ENCODE data around the gene PPP1R1A.

Gene PPP1R1A

GRCh38 chr12:54588110-54588889 is at the start of gene PPP1R1A:
Gene PPP1R1A (minus strand): TSS chr12:54588659. CDS start chr12:54588488, 171 bp downstream.
- no peak for DNase-seq (ENCODE audit: low spot score)

- DNase-seq (ENCODE audit: low spot score): no peak
Measured at GRCh38 chr12:54634795-54635194, 46.3 kb upstream of the PPP1R1A start, which contains the start of gene LACRT. Gene LACRT (minus strand): TSS chr12:54634895. CDS start chr12:54634841, 54 bp downstream.

GRCh38 chr12:54631988-54632728 is 43.7 kb upstream of the PPP1R1A start:
- DNase-seq (ENCODE audit: low spot score): no peak

- no peak for DNase-seq (ENCODE audit: low spot score)
Measured at GRCh38 chr12:54631551-54631950, 43.1 kb upstream of the PPP1R1A start.

GRCh38 chr12:54629925-54630324 is 41.5 kb upstream of the PPP1R1A start:
- no peak for DNase-seq (ENCODE audit: low spot score)

DNA sequence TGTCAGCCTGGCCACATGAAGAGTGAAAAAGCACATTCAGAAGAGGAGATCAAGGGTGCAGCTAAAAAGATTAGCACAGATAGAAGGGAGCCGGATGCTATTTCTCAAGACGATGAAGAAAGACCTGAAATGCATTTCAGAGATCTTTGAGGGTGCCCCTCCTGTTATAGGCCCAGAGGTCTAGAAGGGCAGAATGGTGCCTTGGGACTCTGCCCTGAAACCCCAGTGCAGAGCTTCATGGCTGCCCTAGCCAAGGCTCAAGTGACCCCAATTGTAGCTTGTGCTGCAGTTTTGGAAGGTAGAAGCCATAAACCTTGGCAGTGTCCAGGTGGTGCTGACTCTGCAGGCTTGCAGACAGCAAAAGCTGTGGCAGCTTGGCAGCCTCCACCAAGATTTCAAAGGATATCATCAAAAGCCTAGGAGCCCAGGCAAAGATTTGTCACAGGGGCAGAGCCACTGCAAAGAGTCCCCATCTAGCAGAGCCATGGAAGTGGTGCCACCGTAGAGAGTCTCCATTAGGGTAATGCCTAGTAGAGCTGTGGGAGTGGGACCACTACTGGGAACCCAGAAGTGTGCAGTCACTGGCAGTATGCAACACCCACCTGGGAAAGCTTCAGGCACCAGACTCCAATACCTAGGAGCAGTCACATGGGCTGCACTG is 39.9 kb upstream of the PPP1R1A start:
- no peak for DNase-seq (ENCODE audit: low spot score)

GRCh38 chr12:54627304-54627703 is 38.8 kb upstream of the PPP1R1A start:
- DNase-seq (ENCODE audit: low spot score): no peak

DNA sequence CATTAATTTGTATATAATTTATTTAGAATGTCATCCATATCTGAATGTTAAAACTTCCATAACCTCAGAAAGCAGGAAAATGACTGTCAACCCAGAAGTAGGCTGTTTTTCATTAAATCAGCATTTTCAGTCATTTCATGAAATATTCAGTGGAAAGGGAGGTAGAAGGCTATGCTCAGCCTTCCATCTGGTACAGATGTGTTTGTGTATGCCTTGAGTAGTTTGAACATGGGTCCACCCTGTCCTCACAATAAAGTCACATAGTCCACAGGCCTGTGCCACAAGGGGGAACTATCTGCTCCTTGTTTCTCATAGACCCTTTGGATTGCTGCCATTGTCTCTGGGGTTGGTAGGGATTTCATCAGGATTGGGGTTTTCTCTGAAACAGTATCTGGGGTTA is 37.1 kb upstream of the PPP1R1A start:
- no peak for DNase-seq (ENCODE audit: low spot score)

DNA sequence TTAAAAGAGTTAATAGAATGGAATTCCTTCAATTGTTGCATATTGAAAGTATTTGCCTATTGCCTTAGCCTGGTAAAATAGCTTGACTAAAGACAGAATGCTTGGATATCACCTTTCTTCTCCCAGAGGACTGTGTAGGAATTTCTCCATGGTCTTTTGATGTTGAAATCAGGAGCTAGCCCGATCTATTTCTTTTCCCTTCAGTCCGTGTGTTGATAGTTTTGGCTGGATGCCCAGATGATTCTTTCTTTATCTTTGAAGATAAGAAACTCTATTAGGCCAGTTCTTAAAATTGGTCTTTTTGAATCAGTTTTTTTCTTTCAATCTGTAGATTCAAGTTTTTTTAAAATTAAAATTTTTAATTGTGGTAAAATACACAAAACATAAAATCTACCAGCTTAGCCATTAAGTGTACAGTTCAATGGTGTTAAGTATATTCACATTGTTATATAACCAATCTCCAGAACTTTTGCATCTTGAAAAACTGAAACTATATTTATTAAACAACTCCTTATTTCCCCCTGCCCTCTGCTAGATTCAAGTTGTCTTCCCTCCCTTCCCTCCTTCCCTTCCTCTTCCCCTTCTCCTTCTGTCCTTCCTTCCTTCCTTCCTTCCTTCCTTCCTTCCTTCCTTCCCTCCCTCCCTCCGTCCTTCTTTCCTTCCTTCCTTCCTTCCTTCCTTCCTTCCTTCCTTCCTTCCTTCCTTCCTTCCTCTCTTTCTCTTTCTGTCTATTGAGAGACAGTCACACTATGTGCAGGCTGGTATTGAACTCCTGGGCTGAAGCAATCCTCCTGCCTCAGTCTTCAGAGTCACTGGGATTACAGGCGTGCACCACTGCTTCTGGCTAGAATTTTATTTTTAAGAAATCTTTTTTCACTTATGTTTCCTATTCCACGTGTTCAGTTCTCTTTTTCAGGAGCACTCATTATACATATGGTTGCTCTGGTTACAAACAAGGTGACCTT is 36.1 kb upstream of the PPP1R1A start:
- no peak for DNase-seq (ENCODE audit: low spot score)

DNA sequence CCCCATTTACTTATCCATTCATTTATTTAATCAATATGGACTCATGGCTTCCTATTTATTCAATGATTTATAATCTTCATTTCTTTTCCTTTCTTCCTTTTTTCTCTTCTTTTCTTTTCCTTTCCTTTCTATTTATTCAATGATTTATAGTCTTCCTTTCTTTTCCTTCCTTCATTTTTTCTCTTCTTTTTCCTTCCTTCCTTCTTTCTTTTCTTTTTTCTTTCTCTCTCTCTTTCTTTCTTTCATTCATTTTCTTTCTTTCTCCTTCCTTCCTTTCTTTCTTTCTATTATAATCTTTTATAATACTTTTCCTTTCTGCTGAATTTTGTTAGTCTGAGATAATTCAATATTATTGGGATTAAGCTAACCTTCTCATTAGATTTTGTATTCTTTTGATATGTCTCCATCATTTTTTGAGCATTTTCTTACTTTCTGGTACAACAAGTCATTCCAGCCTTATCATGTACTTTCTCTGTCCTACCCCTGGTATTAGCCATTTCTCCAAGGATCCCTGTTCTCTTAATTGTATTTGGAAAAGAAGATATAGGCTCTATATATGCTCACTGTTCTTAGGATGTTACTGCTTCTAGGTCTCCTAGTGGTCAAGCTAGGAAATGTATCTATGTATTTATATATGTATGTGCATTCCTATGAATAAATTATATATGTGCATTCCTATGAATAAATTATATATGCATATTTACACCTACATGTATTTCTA is 34.2 kb upstream of the PPP1R1A start:
- DNase-seq (ENCODE audit: low spot score): no peak

DNA sequence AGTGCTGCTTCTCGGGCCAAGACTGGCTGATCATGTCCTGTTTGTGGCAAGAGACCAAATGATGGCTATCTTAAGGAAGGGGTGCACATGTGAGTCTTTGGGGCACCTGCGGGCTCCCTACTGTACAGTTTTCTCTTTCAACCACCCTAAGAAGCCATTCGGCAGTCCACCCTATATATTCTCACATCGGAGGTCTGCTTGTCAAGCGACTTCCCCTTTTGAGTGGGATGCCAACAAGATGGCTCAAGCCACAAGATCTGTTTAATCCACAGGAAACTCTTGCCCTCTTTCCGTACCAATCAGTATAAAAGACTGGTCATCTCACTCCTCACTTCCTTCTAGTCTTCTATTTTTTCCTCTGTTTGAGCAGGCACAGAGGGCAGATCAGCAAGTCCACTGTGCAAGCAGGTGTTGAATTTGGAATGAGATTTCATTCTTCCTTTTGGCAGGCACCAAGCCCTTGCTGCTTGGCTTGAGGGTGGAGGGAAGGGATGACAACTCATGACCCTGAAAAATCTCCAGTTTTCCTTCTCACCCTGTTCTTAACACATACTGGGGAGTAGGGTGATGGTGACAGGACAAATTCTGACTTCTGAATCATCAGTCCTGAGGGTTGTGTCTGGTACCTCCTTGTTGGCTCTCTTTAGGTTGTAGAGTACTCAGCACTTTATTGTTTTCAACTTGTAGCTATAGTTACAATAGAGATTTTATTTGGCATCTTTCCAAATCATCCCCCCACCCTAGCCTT is 28.6 kb upstream of the PPP1R1A start:
- no peak for DNase-seq (ENCODE audit: low spot score)

DNA sequence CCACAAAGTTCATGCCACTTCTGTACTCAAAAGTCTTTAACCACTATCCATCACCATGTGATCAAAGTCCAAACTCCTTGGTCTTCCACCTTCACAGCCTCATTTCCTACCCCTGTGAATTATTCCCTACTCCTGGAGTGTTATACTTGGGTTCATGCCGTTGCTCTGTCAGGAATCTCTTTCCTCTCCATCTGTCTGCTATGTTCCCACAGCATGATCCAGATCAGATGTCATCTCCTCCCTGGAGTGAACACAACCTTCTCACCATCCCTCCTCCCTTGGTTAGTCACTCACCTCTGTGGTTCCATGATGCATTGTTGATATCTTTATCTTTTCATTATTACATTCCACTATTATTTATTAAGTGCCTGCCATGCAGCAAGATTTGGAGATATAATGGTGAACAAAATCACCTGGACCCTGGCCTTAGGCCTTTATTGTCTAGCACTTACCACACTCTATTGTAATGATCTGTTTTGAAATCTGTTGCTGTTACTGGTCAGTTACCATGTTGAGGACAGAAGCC is 23.8 kb upstream of the PPP1R1A start:
- no peak for DNase-seq (ENCODE audit: low spot score)

DNA sequence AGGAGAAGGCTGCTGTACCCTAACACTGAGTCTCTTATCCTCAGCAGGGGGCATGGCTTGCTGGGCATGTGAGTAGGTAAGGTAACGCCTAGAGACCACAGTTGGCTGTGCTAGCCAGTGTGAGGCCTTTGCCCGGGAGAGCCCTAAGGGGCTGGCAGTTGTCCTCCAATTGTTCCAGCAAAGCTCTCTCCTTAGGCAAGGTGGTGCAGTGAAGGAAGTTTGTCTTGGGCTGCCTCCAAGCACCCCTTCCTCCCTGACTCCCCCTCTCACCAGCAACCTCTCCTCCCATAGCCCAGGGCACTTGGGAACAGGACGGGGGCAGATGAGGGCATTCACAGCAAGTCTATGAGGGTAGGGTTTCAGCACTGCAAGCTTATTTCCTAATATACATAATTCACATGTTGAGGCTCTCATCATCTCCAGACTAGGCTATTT is 23.3 kb upstream of the PPP1R1A start:
- no peak for DNase-seq (ENCODE audit: low spot score)

- no peak for DNase-seq (ENCODE audit: low spot score)
Measured at GRCh38 chr12:54608769-54609168, 20.3 kb upstream of the PPP1R1A start.

DNA sequence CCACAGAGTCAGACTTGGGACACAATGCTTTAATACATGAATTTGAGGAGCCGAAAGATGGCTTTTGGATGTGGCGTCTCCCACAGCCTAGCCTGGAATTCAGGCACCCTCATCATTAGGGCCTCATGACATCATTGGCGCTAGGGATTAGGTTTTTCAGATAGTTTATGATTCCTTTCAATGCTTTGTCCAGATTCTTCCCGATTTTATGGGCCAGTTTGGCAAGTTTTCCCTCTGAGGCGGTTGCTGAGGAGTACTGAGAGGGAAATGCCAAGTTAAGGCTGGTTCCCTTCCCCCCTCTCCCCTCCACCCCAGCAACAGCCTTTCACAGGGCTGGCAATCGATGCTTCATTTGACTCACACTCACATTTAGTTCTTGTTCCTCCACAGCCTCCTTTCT is 19.7 kb upstream of the PPP1R1A start:
- DNase-seq (ENCODE audit: low spot score): no peak

GRCh38 chr12:54606556-54606955 is 18.1 kb upstream of the PPP1R1A start:
- DNase-seq (ENCODE audit: low spot score): no peak

- no peak for DNase-seq (ENCODE audit: low spot score)
Measured at GRCh38 chr12:54605138-54605970, 16.9 kb upstream of the PPP1R1A start.

- DNase-seq (ENCODE audit: low spot score): no peak
Measured at GRCh38 chr12:54604436-54604835, 16.0 kb upstream of the PPP1R1A start.

- no peak for DNase-seq (ENCODE audit: low spot score)
Measured at GRCh38 chr12:54603872-54604271, 15.4 kb upstream of the PPP1R1A start.
